Measurements from ENCODE around the gene TSPO2.

TSPO2 gene

GRCh38 chr6:41051873-41052272, 9.6 kb downstream of the TSPO2 start:
- DNase-seq (ENCODE audit: low spot score), result no peak

- no peak for DNase-seq (ENCODE audit: low spot score)
These were observed 10.8 kb downstream of the TSPO2 start, which contains the start of gene APOBEC2 for GRCh38 chr6:41053041-41053440. APOBEC2 (plus strand) TSS chr6:41053202; CDS start chr6:41053348, 146 bp downstream.

GRCh38 chr6:41054511-41054910, 12.2 kb downstream of the TSPO2 start:
- DNase-seq (ENCODE audit: low spot score), result no peak

GRCh38 chr6:41055149-41055548, 12.9 kb downstream of the TSPO2 start:
- no peak for DNase-seq (ENCODE audit: low spot score)

GRCh38 chr6:41056768-41057490, 14.7 kb downstream of the TSPO2 start:
- no peak for DNase-seq (ENCODE audit: low spot score)

- DNase-seq (ENCODE audit: low spot score), result no peak
These were observed 16.5 kb downstream of the TSPO2 start for GRCh38 chr6:41058783-41059181.

GRCh38 chr6:41059556-41059955, 17.3 kb downstream of the TSPO2 start:
- DNase-seq (ENCODE audit: low spot score), result no peak

- DNase-seq (ENCODE audit: low spot score), result no peak
These were observed 19.0 kb downstream of the TSPO2 start for GRCh38 chr6:41061196-41061726.

GRCh38 chr6:41062056-41062455, 19.8 kb downstream of the TSPO2 start:
- DNase-seq (ENCODE audit: low spot score), result no peak

- DNase-seq (ENCODE audit: low spot score), result no peak
These were observed 21.6 kb downstream of the TSPO2 start for GRCh38 chr6:41063884-41064285.

GRCh38 chr6:41064841-41065240, 22.6 kb downstream of the TSPO2 start:
- no peak for DNase-seq (ENCODE audit: low spot score)

- no peak for DNase-seq (ENCODE audit: low spot score)
These were observed 23.3 kb downstream of the TSPO2 start for GRCh38 chr6:41065550-41066026.

- peak; percentile 63 for DNase-seq (ENCODE audit: low spot score)
These were observed 24.6 kb downstream of the TSPO2 start for GRCh38 chr6:41066867-41067304.

- no peak for DNase-seq (ENCODE audit: low spot score)
These were observed 29.2 kb downstream of the TSPO2 start for GRCh38 chr6:41071501-41071922.

GRCh38 chr6:41071923-41072835, 29.9 kb downstream of the TSPO2 start, which contains the start of gene OARD1:
OARD1 (minus strand) TSS chr6:41072356; CDS start chr6:41071634, 722 bp downstream.
- peak; percentile 100 for DNase-seq (ENCODE audit: low spot score)

GRCh38 chr6:41072836-41073202, 30.6 kb downstream of the TSPO2 start, which contains the start of gene NFYA:
NFYA (plus strand) TSS chr6:41072974; CDS start chr6:41079090, 6,116 bp downstream.
- DNase-seq (ENCODE audit: low spot score), result no peak

- peak; percentile 79 for DNase-seq (ENCODE audit: low spot score)
These were observed 31.1 kb downstream of the TSPO2 start for GRCh38 chr6:41073203-41073967.

GRCh38 chr6:41073968-41074691, 31.9 kb downstream of the TSPO2 start:
- peak; percentile 26 for DNase-seq (ENCODE audit: low spot score)

- DNase-seq (ENCODE audit: low spot score), result no peak
These were observed 32.6 kb downstream of the TSPO2 start for GRCh38 chr6:41074692-41075436.

All from COLO829 (cell line).